Glutamatergic neuron (in vitro differentiated cells): ENCODE data around the gene ADAMTS8. TPM values are rescaled to one million over a fixed set of nuclear protein-coding genes. Genes with fewer than 3 reads are reported as not detected.

ENCODE experiments used
- DNase-seq: peaks from one replicate; pipeline ENCODE4 v3.0.0; 2022
- H3K27ac Mint-ChIP-seq: one replicate; pipeline ENCODE4 v1.8.0; 2020; ENCODE audit warnings: mild to moderate bottlenecking, mixed read lengths, inconsistent platforms; ENCODE audit not compliant: unreplicated experiment
- H3K27me3 Mint-ChIP-seq: one replicate; pipeline ENCODE4 v1.8.0; 2020; ENCODE audit warnings: mild to moderate bottlenecking, moderate library complexity, mixed read lengths, inconsistent platforms; ENCODE audit not compliant: unreplicated experiment
- H3K36me3 Mint-ChIP-seq: one replicate; pipeline ENCODE4 v1.8.0; 2020; ENCODE audit warnings: mild to moderate bottlenecking, mixed read lengths, inconsistent platforms; ENCODE audit not compliant: unreplicated experiment
- H3K4me1 Mint-ChIP-seq: one replicate; pipeline ENCODE4 v1.8.0; 2020; ENCODE audit warnings: mild to moderate bottlenecking, low read depth, mixed read lengths, inconsistent platforms; ENCODE audit not compliant: unreplicated experiment
- H3K4me3 Mint-ChIP-seq: one replicate; pipeline ENCODE4 v1.8.0; 2020; ENCODE audit warnings: mild to moderate bottlenecking, mixed read lengths, inconsistent platforms; ENCODE audit not compliant: unreplicated experiment
- H3K9me3 Mint-ChIP-seq: one replicate; pipeline ENCODE4 v1.8.0; 2020; ENCODE audit warnings: mild to moderate bottlenecking, moderate library complexity, mixed read lengths, inconsistent platforms; ENCODE audit not compliant: unreplicated experiment
- CTCF ChIP-seq: fragments of 200-600 bp; sonication (generic); IDR thresholded peaks from one replicate; pipeline ENCODE4 v1.5.0; 2021; ENCODE audit not compliant: partially characterized antibody, unreplicated experiment
- total RNA-seq: library from RNA; stranded (reverse); fragmentation: NEBNext Ultra II Directional; extraction: Animal tissue kit (Norgen Biotek cat#: 25700); gene quantifications from one replicate; pipeline ENCODE4 v1.2.1, GENCODE V29; 2021; ENCODE audit not compliant: unreplicated experiment

ADAMTS8 gene
- total RNA-seq, 1 donor from 2014 or later = 0.32 TPM

GRCh38 chr11:130429120-130429681 lies 792 bp upstream of the ADAMTS8 start:
- Mint-ChIP-seq H3K36me3 (no peaks in the 10 kb centered on the region), H3K4me1 (peaks cover 10% of the 10 kb centered on the region), H3K4me3 (peak overlapping the region; percentile 89), H3K27ac (no peak overlapping the region), H3K9me3 (peaks cover 3% of the 10 kb centered on the region), H3K27me3 (peaks cover 13% of the 10 kb centered on the region)
- DNase-seq = no peak
- TF ChIP-seq CTCF = no peak

GRCh38 chr11:130427581-130428315 lies 661 bp downstream of the ADAMTS8 start:
- peaks cover 10% of the 10 kb centered on the region for H3K4me1 Mint-ChIP-seq
- H3K27ac Mint-ChIP-seq = no peak overlapping the region
- peaks cover 3% of the 10 kb centered on the region for H3K9me3 Mint-ChIP-seq
- peak; percentile 61 for DNase-seq
- peaks cover 13% of the 10 kb centered on the region for H3K27me3 Mint-ChIP-seq
- H3K4me3 Mint-ChIP-seq = peak overlapping the region; percentile 85
- peak; percentile 12 for TF ChIP-seq CTCF
- H3K36me3 Mint-ChIP-seq = no peaks in the 10 kb centered on the region

- Mint-ChIP-seq H3K4me1 (peaks cover 10% of the 10 kb centered on the region), H3K4me3 (peak overlapping the region; percentile 85), H3K27me3 (peaks cover 13% of the 10 kb centered on the region), H3K27ac (no peak overlapping the region), H3K9me3 (peaks cover 3% of the 10 kb centered on the region), H3K36me3 (no peaks in the 10 kb centered on the region)
- no peak for DNase-seq
- no peak for TF ChIP-seq CTCF
These were observed 1.5 kb downstream of the ADAMTS8 start for GRCh38 chr11:130426837-130427341.

- H3K4me3 Mint-ChIP-seq = no peak overlapping the region
- TF ChIP-seq CTCF = no peak
- peaks cover 3% of the 10 kb centered on the region for H3K9me3 Mint-ChIP-seq
- H3K36me3 Mint-ChIP-seq = no peaks in the 10 kb centered on the region
- no peak overlapping the region for H3K27ac Mint-ChIP-seq
- H3K27me3 Mint-ChIP-seq = peaks cover 13% of the 10 kb centered on the region
- DNase-seq = no peak
- H3K4me1 Mint-ChIP-seq = peaks cover 10% of the 10 kb centered on the region
These were observed 2.1 kb downstream of the ADAMTS8 start for GRCh38 chr11:130426223-130426836.
